Breast epithelium (tissue), 3 donors: ENCODE measurements around the gene C10orf143.

Source experiments
- CTCF ChIP-seq, 3 donors: fragments of 450-650 bp; IDR thresholded peaks; one replicate each; pipeline ENCODE4 v1.5.1; 2016 to 2017; ENCODE audit warnings: antibody characterized with exemption in 3 of 3, mild to moderate bottlenecking in 3 of 3, moderate library complexity in 3 of 3
- POLR2A ChIP-seq: fragments of 450-650 bp; IDR thresholded peaks from one replicate; pipeline ENCODE4 v1.6.1; 2016; ENCODE audit warnings: antibody characterized with exemption, mild to moderate bottlenecking, moderate library complexity
- POLR2AphosphoS5 ChIP-seq, 3 donors: sonication (generic); formaldehyde crosslinking; IDR thresholded peaks; one replicate each; pipeline ENCODE4 v1.6.1; 2017; ENCODE audit warnings: antibody characterized with exemption in 3 of 3

- TF ChIP-seq CTCF (IDR thresholded peaks at IDR 0.05) (no peak), POLR2A (no peak), POLR2AphosphoS5 (IDR thresholded peaks at IDR 0.05) (no peak)
Observed at GRCh38 chr10:130112821-130113220, 2.2 kb upstream of the C10orf143 start.
